COLO668 (cell line): Measurements from ENCODE around the gene CDKN2B.
"Not testable (repeated sequence)": the region's sequence is repeated elsewhere in the genome, so short reads cannot be mapped to it uniquely, and the experiment has no call there.

ENCODE experiments used
- DNase-seq: peaks from one replicate; lab custom pipeline; 2025; ENCODE audit not compliant: unreplicated experiment; lab: John Stamatoyannopoulos, UW

The CDKN2B gene

GRCh38 chr9:22008717-22009505 lies at the start of gene CDKN2B:
Gene CDKN2B (minus strand): TSS chr9:22009305. CDS start chr9:22008953, 352 bp downstream.
- peak; percentile 95 for DNase-seq

GRCh38 chr9:22057972-22058371 lies 48.9 kb upstream of the CDKN2B start:
- DNase-seq, result not testable (repeated sequence)

GRCh38 chr9:22056402-22056801 lies 47.3 kb upstream of the CDKN2B start:
- no peak for DNase-seq

GRCh38 chr9:22055090-22055489 lies 46.0 kb upstream of the CDKN2B start:
- DNase-seq, result no peak

- DNase-seq, result no peak
Measured at GRCh38 chr9:22054529-22054928, 45.4 kb upstream of the CDKN2B start.

GRCh38 chr9:22054076-22054475 lies 45.0 kb upstream of the CDKN2B start:
- DNase-seq, result no peak

GRCh38 chr9:22053178-22053577 lies 44.1 kb upstream of the CDKN2B start:
- no peak for DNase-seq

- no peak for DNase-seq
Measured at GRCh38 chr9:22052376-22052945, 43.4 kb upstream of the CDKN2B start.

GRCh38 chr9:22050924-22051323 lies 41.8 kb upstream of the CDKN2B start:
- DNase-seq, result no peak

- no peak for DNase-seq
Measured at GRCh38 chr9:22049411-22049810, 40.3 kb upstream of the CDKN2B start.

- no peak for DNase-seq
Measured at GRCh38 chr9:22047596-22047995, 38.5 kb upstream of the CDKN2B start.

- DNase-seq, result no peak
Measured at GRCh38 chr9:22046243-22046885, 37.3 kb upstream of the CDKN2B start.

GRCh38 chr9:22045423-22045822 lies 36.3 kb upstream of the CDKN2B start:
- no peak for DNase-seq

GRCh38 chr9:22044583-22044982 lies 35.5 kb upstream of the CDKN2B start:
- DNase-seq, result no peak

- no peak for DNase-seq
Measured at GRCh38 chr9:22043928-22044327, 34.8 kb upstream of the CDKN2B start.

- DNase-seq, result no peak
Measured at GRCh38 chr9:22041775-22042174, 32.7 kb upstream of the CDKN2B start.

GRCh38 chr9:22041344-22041743 lies 32.2 kb upstream of the CDKN2B start:
- no peak for DNase-seq

- no peak for DNase-seq
Measured at GRCh38 chr9:22040760-22041159, 31.7 kb upstream of the CDKN2B start.

- DNase-seq, result no peak
Measured at GRCh38 chr9:22039258-22039657, 30.2 kb upstream of the CDKN2B start.

GRCh38 chr9:22037954-22038690 lies 29.0 kb upstream of the CDKN2B start:
- no peak for DNase-seq

GRCh38 chr9:22036866-22037626 lies 27.9 kb upstream of the CDKN2B start:
- DNase-seq, result no peak
